WTC11 (cell line): ENCODE results near the gene WDR47. TPM values are rescaled to one million over a fixed set of nuclear protein-coding genes. Genes with fewer than 3 reads are reported as not detected.

Experiments used
- ATAC-seq: fragments of 200-7000 bp; cut with Tn5 transposase; 2 replicates; pipeline ENCODE4 v1.10.0; 2021; ENCODE audit warnings: mild to moderate bottlenecking, moderate library complexity
- CTCF ChIA-PET: fragments of 300-600 bp; sonication (Branson Sonifier 250); formaldehyde crosslinking; loops from one replicate; lab custom pipeline; 2021; ENCODE audit warnings: antibody characterized with exemption; lab: Charles Lee
- POLR2A ChIA-PET: fragments of 350-600 bp; sonication (Branson Sonifier 250); formaldehyde crosslinking; loops from one replicate; lab custom pipeline; 2021; ENCODE audit warnings: antibody characterized with exemption; lab: Charles Lee
- DNase-seq: peaks from one replicate; pipeline ENCODE4 v3.0.0; 2021; ENCODE audit warnings: low spot score
- H3K27ac Mint-ChIP-seq: 2 replicates; pipeline ENCODE4 v1.8.0; 2021; ENCODE audit warnings: mixed read lengths
- H3K27me3 Mint-ChIP-seq: 2 replicates; pipeline ENCODE4 v1.8.0; 2021; ENCODE audit warnings: low read depth, mild to moderate bottlenecking, moderate library complexity, mixed read lengths
- H3K36me3 Mint-ChIP-seq: 2 replicates; pipeline ENCODE4 v1.8.0; 2021; ENCODE audit warnings: mixed read lengths
- H3K4me1 Mint-ChIP-seq: 2 replicates; pipeline ENCODE4 v1.8.0; 2022; ENCODE audit warnings: mixed read lengths
- H3K4me3 Mint-ChIP-seq: 2 replicates; pipeline ENCODE4 v1.8.0; 2021; ENCODE audit warnings: mild to moderate bottlenecking, moderate library complexity, mixed read lengths
- H3K9me3 Mint-ChIP-seq: 2 replicates; pipeline ENCODE4 v1.8.0; 2021; ENCODE audit warnings: mixed read lengths
- AR ChIP-seq: fragments of 250-450 bp; sonication (Bioruptor Pico); IDR thresholded peaks from 2 replicates; pipeline ENCODE4 v1.9.0; 2021; ENCODE audit warnings: mild to moderate bottlenecking
- ATF1 ChIP-seq: sonication (generic); formaldehyde crosslinking; IDR thresholded peaks from 2 replicates; pipeline ENCODE4 v1.8.1; 2023; ENCODE audit warnings: mild to moderate bottlenecking, moderate library complexity, missing genetic modification reagents
- ATF2 ChIP-seq: sonication (generic); formaldehyde crosslinking; IDR thresholded peaks from 2 replicates; pipeline ENCODE4 v1.8.1; 2022; ENCODE audit warnings: low read depth, missing genetic modification reagents, borderline replicate concordance
- CBFB ChIP-seq: sonication (generic); formaldehyde crosslinking; IDR thresholded peaks from 2 replicates; pipeline ENCODE4 v1.8.1; 2022; ENCODE audit warnings: mild to moderate bottlenecking, low read depth, missing genetic modification reagents
- CDX4 ChIP-seq: fragments of 250-450 bp; sonication (Bioruptor Pico); IDR thresholded peaks from 2 replicates; pipeline ENCODE4 v1.9.0; 2021; ENCODE audit warnings: moderate library complexity, mild to moderate bottlenecking, inconsistent platforms, borderline replicate concordance
- EMX1 ChIP-seq: fragments of 250-450 bp; sonication (Bioruptor Pico); IDR thresholded peaks from 2 replicates; pipeline ENCODE4 v1.8.0; 2021; ENCODE audit warnings: mild to moderate bottlenecking
- ERG ChIP-seq: fragments of 250-450 bp; sonication (Bioruptor Pico); IDR thresholded peaks from 2 replicates; pipeline ENCODE4 v1.8.0; 2021; ENCODE audit warnings: mild to moderate bottlenecking
- ETV6 ChIP-seq: sonication (generic); formaldehyde crosslinking; IDR thresholded peaks from 2 replicates; pipeline ENCODE4 v1.8.1; 2022; ENCODE audit warnings: mild to moderate bottlenecking, missing genetic modification reagents
- GRHL2 ChIP-seq: fragments of 250-450 bp; sonication (Bioruptor Pico); IDR thresholded peaks from 2 replicates; pipeline ENCODE4 v1.8.0; 2022; ENCODE audit warnings: mild to moderate bottlenecking, moderate library complexity; ENCODE audit not compliant: insufficient replicate concordance, severe bottlenecking
- HMGXB4 ChIP-seq: sonication (generic); formaldehyde crosslinking; IDR thresholded peaks from 2 replicates; pipeline ENCODE4 v1.8.1; 2023; ENCODE audit warnings: mild to moderate bottlenecking, moderate library complexity, missing genetic modification reagents
- IRF2 ChIP-seq: sonication (generic); formaldehyde crosslinking; IDR thresholded peaks from 2 replicates; pipeline ENCODE4 v1.8.0; 2022; ENCODE audit warnings: low read depth, missing genetic modification reagents, borderline replicate concordance
- KAT7 ChIP-seq: sonication (generic); formaldehyde crosslinking; IDR thresholded peaks from 2 replicates; pipeline ENCODE4 v1.8.1; 2023; ENCODE audit warnings: missing genetic modification reagents, mild to moderate bottlenecking, borderline replicate concordance
- NFE2L1 ChIP-seq: sonication (generic); formaldehyde crosslinking; IDR thresholded peaks from 2 replicates; pipeline ENCODE4 v1.8.1; 2023; ENCODE audit warnings: missing genetic modification reagents
- SP1 ChIP-seq: sonication (generic); formaldehyde crosslinking; conservative IDR thresholded peaks from 2 replicates; pipeline ENCODE4 v1.8.1; 2022; ENCODE audit warnings: missing genetic modification reagents
- ZBTB21 ChIP-seq: sonication (generic); formaldehyde crosslinking; IDR thresholded peaks from 2 replicates; pipeline ENCODE4 v1.8.1; 2023; ENCODE audit warnings: mild to moderate bottlenecking, missing genetic modification reagents, borderline replicate concordance
- ZNF138 ChIP-seq: sonication (generic); formaldehyde crosslinking; conservative IDR thresholded peaks from 2 replicates; pipeline ENCODE4 v1.8.1; 2022; ENCODE audit warnings: mild to moderate bottlenecking, moderate library complexity, missing genetic modification reagents
- ZNF317 ChIP-seq: sonication (generic); formaldehyde crosslinking; IDR thresholded peaks from 2 replicates; pipeline ENCODE4 v1.8.1; 2023; ENCODE audit warnings: low read depth, mild to moderate bottlenecking, moderate library complexity, missing genetic modification reagents, borderline replicate concordance
- ZNF671 ChIP-seq: fragments of 250-450 bp; sonication (Bioruptor Pico); IDR thresholded peaks from 2 replicates; pipeline ENCODE4 v1.8.0; 2021; ENCODE audit warnings: mild to moderate bottlenecking
- total RNA-seq: library from RNA; stranded (reverse); gene quantifications from 3 replicates; pipeline ENCODE4 v1.2.3, GENCODE V29; 2021
- TF ChIP-seq, protein P1 (sequence below): sonication (generic); formaldehyde crosslinking; IDR thresholded peaks from 2 replicates; pipeline ENCODE4 v1.8.1; 2023; ENCODE audit warnings: mild to moderate bottlenecking, missing genetic modification reagents
- TF ChIP-seq, protein P2 (sequence below): sonication (generic); formaldehyde crosslinking; IDR thresholded peaks from 2 replicates; pipeline ENCODE4 v1.8.1; 2023; ENCODE audit warnings: mild to moderate bottlenecking, missing genetic modification reagents, moderate library complexity

The WDR47 gene
- total RNA-seq, 1 experiment from 2014 or later, result 7.0 TPM

DNA sequence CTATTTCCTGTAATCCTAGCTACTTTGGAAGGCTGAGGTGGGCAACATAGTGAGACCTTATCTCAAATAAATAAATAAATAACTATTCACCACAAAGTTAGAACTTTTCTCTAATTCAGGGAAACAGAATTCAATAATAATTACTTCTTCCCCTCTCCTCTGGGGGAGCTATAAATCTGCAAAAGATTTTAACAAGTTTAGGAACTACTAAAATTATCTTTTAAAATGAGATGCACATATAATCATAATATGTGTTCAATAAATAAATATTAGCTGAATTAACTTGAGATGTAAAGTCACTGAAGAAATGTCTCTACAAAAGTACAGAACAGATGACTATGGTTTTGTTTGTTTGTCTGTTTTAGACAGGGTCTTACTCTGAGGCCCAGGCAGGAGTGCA lies 14.1 kb downstream of the WDR47 start (continued):
- no peak for TF ChIP-seq ATF2 (CRISPR knock-in tag)
- TF ChIP-seq ZNF138, result no peak
- TF ChIP-seq IRF2 (CRISPR knock-in tag), result no peak
- no peak for TF ChIP-seq NFE2L1 (CRISPR knock-in tag)
- no peak for TF ChIP-seq ERG (CRISPR knock-in tag)
- no peak for TF ChIP-seq EMX1 (CRISPR knock-in tag)
- TF ChIP-seq CDX4 (CRISPR knock-in tag), result no peak
- TF ChIP-seq AR (CRISPR knock-in tag), result no peak
- no peak for TF ChIP-seq ZBTB21

- ATAC-seq, result no peak
- H3K9me3 Mint-ChIP-seq, result no peaks in the 10 kb centered on the region
- CTCF ChIA-PET, result no interaction called here
Measured at GRCh38 chr1:109025694-109026093, 16.2 kb downstream of the WDR47 start.

More at GRCh38 chr1:109025694-109026093, 16.2 kb downstream of the WDR47 start:
- no peak for DNase-seq
- Mint-ChIP-seq H3K36me3 (no peaks in the 10 kb centered on the region), H3K4me3 (no peak overlapping the region), H3K4me1 (no peaks in the 10 kb centered on the region), H3K27me3 (no peaks in the 10 kb centered on the region), H3K27ac (no peak overlapping the region)
- TF ChIP-seq ATF2 (CRISPR knock-in tag) (no peak), ZNF317 (CRISPR knock-in tag) (no peak), NFE2L1 (CRISPR knock-in tag) (no peak), ETV6 (no peak), ZBTB21 (no peak), SP1 (no peak), HMGXB4 (CRISPR knock-in tag) (no peak), CDX4 (CRISPR knock-in tag) (no peak), ZNF671 (CRISPR knock-in tag) (no peak), ATF1 (no peak), CBFB (CRISPR knock-in tag) (no peak), KAT7 (CRISPR knock-in tag) (no peak), GRHL2 (CRISPR knock-in tag) (no peak), IRF2 (CRISPR knock-in tag) (no peak)
- TF ChIP-seq, protein P1, sequence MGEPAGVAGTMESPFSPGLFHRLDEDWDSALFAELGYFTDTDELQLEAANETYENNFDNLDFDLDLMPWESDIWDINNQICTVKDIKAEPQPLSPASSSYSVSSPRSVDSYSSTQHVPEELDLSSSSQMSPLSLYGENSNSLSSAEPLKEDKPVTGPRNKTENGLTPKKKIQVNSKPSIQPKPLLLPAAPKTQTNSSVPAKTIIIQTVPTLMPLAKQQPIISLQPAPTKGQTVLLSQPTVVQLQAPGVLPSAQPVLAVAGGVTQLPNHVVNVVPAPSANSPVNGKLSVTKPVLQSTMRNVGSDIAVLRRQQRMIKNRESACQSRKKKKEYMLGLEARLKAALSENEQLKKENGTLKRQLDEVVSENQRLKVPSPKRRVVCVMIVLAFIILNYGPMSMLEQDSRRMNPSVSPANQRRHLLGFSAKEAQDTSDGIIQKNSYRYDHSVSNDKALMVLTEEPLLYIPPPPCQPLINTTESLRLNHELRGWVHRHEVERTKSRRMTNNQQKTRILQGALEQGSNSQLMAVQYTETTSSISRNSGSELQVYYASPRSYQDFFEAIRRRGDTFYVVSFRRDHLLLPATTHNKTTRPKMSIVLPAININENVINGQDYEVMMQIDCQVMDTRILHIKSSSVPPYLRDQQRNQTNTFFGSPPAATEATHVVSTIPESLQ, result no peak
- TF ChIP-seq, protein P2, sequence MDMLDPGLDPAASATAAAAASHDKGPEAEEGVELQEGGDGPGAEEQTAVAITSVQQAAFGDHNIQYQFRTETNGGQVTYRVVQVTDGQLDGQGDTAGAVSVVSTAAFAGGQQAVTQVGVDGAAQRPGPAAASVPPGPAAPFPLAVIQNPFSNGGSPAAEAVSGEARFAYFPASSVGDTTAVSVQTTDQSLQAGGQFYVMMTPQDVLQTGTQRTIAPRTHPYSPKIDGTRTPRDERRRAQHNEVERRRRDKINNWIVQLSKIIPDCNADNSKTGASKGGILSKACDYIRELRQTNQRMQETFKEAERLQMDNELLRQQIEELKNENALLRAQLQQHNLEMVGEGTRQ (CRISPR knock-in tag), result no peak
- POLR2A ChIA-PET, result interaction anchor here (0.7 kb wide), 1 partner anchor 53 kb away, joined by 3 read pairs; no protein-coding TSS in a partner anchor
